22Rv1 (cell line): ENCODE results near the gene RBM45.
"Not testable (repeated sequence)": the region's sequence is repeated elsewhere in the genome, so short reads cannot be mapped to it uniquely, and the experiment has no call there.

Experiments
- H3K27ac ChIP-seq: fragments of 450-650 bp; 2 replicates; pipeline ENCODE4 v1.5.1; 2017
- CTCF ChIP-seq: fragments of 450-650 bp; IDR thresholded peaks from 2 replicates; pipeline ENCODE4 v1.5.1; 2017; ENCODE audit warnings: mild to moderate bottlenecking
- ZFX ChIP-seq: fragments of 450-650 bp; IDR thresholded peaks from 2 replicates; pipeline ENCODE4 v1.6.1; 2017; ENCODE audit warnings: antibody characterized with exemption, borderline replicate concordance

RBM45 gene

DNA sequence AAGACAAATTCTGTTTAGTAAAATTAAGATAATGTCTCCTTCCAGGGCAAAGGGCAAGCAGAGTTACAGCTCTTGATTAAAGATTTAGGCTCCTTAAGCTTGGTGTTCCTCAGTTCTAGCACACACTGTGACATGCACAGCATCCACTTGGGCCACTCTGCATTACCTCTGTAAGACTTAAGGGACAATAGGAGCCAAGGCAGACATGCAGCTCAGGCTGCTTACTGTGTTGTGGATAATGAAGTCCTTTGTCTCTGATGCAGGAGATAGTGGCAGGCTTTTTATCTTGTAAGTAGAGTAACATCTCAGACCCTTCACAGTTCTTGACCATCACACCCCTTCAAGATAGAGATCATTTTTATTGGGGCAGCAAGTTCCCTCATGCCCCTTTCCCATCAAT lies 31.2 kb downstream of the RBM45 start:
- H3K27ac ChIP-seq = no peak overlapping the region
- no peak for TF ChIP-seq CTCF
- TF ChIP-seq ZFX = no peak

GRCh38 chr2:178152033-178152432 lies 39.8 kb downstream of the RBM45 start:
- TF ChIP-seq CTCF (no peak), ZFX (no peak)
- no peak overlapping the region for H3K27ac ChIP-seq

GRCh38 chr2:178152542-178152941 lies 40.3 kb downstream of the RBM45 start:
- TF ChIP-seq CTCF (no peak), ZFX (no peak)
- no peak overlapping the region for H3K27ac ChIP-seq

GRCh38 chr2:178152977-178153376 lies 40.7 kb downstream of the RBM45 start:
- H3K27ac ChIP-seq = peak overlapping the region; percentile 17; the same call in 1 of the 2 replicates
- TF ChIP-seq ZFX = no peak
- no peak for TF ChIP-seq CTCF

- H3K27ac ChIP-seq = not testable (repeated sequence)
Observed at GRCh38 chr2:178153878-178154277, 41.6 kb downstream of the RBM45 start.

GRCh38 chr2:178155524-178155923 lies 43.3 kb downstream of the RBM45 start:
- no peak overlapping the region for H3K27ac ChIP-seq
- TF ChIP-seq CTCF (no peak), ZFX (no peak)

GRCh38 chr2:178157574-178157973 lies 45.3 kb downstream of the RBM45 start:
- TF ChIP-seq CTCF (no peak), ZFX (no peak)
- H3K27ac ChIP-seq = no peak overlapping the region

DNA sequence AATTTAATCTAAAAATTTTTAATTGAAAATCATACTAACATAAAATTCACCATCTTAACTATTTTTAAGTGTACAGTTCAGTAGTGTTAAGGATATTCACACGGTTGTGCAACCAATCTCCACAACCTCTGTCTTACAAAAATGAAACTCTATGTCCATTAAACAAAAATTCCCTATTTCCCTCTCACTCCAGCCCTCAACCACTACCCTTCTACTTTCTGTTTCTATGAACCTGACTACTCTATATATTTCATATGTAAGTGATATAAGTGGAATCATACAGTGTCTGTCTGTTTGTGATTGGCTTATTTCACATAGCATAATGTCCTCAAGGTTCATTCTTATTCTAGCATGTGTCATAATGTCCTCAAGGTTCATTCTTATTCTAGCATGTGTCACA lies 47.7 kb downstream of the RBM45 start:
- H3K27ac ChIP-seq = no peak overlapping the region

More for the DNA sequence above, 47.7 kb downstream of the RBM45 start:
- TF ChIP-seq ZFX (no peak), CTCF (no peak)
